Fibroblast of lung (primary cell): ENCODE data around the gene GGCT. TPM values are rescaled to one million over a fixed set of nuclear protein-coding genes. Genes with fewer than 3 reads are reported as not detected.

Experiments
- DNase-seq, 2 donors: peaks; one replicate each; pipeline versions ENCODE4 v3.0.0 to v3.0.0-alpha.2; 2010; ENCODE audit warnings: low read depth in 2 of 2
- H2AFZ ChIP-seq: 2 replicates; pipeline ENCODE4 v1.5.1; 2012; ENCODE audit warnings: low read length, control low read depth, inconsistent platforms
- H3K27ac ChIP-seq: 2 replicates; pipeline ENCODE4 v1.5.1; 2011; ENCODE audit warnings: low read length, control low read depth; ENCODE audit not compliant: insufficient read depth
- H3K27me3 ChIP-seq: 2 replicates; pipeline ENCODE4 v1.5.1; 2011; ENCODE audit warnings: mild to moderate bottlenecking, low read length; ENCODE audit not compliant: control insufficient read depth, insufficient read depth
- H3K36me3 ChIP-seq: 2 replicates; pipeline ENCODE4 v1.5.1; 2011; ENCODE audit warnings: low read length; ENCODE audit not compliant: control insufficient read depth, insufficient read depth
- H3K4me1 ChIP-seq: 2 replicates; pipeline ENCODE4 v1.5.1; 2011; ENCODE audit warnings: low read length; ENCODE audit not compliant: control insufficient read depth, insufficient read depth; ENCODE audit errors: extremely low read depth
- H3K4me2 ChIP-seq: 2 replicates; pipeline ENCODE4 v1.5.1; 2011; ENCODE audit warnings: low read length, control low read depth; ENCODE audit not compliant: insufficient read depth; ENCODE audit errors: extremely low read depth
- H3K4me3 ChIP-seq, 4 experiments: fragments of 200-600 bp in 1 of 4; sonication (generic) in 1 of 4; replicated peaks in 1 of 4; 2 replicates each; pipeline ENCODE4 v1.5.1; 2011 to 2016; ENCODE audit warnings: low read length in 4 of 4, low read depth in 3 of 4, mild to moderate bottlenecking in 3 of 4, control low read depth in 2 of 4, inconsistent platforms in 1 of 4, mixed read lengths in 1 of 4; ENCODE audit not compliant: insufficient read depth in 1 of 4; ENCODE audit errors: control extremely low read depth in 1 of 4
- H3K79me2 ChIP-seq: 2 replicates; pipeline ENCODE4 v1.5.1; 2012; ENCODE audit warnings: mild to moderate bottlenecking, low read length, inconsistent platforms; ENCODE audit not compliant: control insufficient read depth, insufficient read depth
- H3K9ac ChIP-seq: 2 replicates; pipeline ENCODE4 v1.5.1; 2011; ENCODE audit warnings: mild to moderate bottlenecking, low read length, control low read depth; ENCODE audit not compliant: insufficient read depth
- H3K9me3 ChIP-seq: 2 replicates; pipeline ENCODE4 v1.5.1; 2012; ENCODE audit warnings: low read depth, low read length; ENCODE audit not compliant: control insufficient read depth, insufficient read depth
- H4K20me1 ChIP-seq: 2 replicates; pipeline ENCODE4 v1.5.1; 2011; ENCODE audit warnings: low read length; ENCODE audit not compliant: control insufficient read depth, insufficient read depth; ENCODE audit errors: extremely low read depth
- EZH2 ChIP-seq: IDR thresholded peaks from 2 replicates; pipeline ENCODE4 v1.5.1; 2012; ENCODE audit warnings: low read length, control low read depth, mild to moderate bottlenecking; ENCODE audit errors: missing control alignments
- polyA plus RNA-seq, 2 donors: library from polyadenylated mRNA; depleted of rRNA in 1 of 2; stranded (reverse) in 1 of 2; unstranded in 1 of 2; fragments of >200 nt; gene quantifications; 2 replicates each; pipeline ENCODE4 v1.2.1, GENCODE V29; 2011 to 2012; ENCODE audit warnings: missing spikeins in 1 of 2
- total RNA-seq: library from RNA; depleted of rRNA; stranded (reverse); fragments of >200 nt; gene quantifications from 2 replicates; pipeline ENCODE4 v1.2.1, GENCODE V29; 2014
- TF ChIP-seq, protein P1 (sequence below), 2 donors: IDR thresholded peaks in 1 of 2; conservative IDR thresholded peaks in 1 of 2; 1 replicate in 1 of 2; 2 replicates in 1 of 2; pipeline ENCODE4 v1.5.1; 2011 to 2012; ENCODE audit warnings: low read length in 2 of 2, control low read depth in 1 of 2, inconsistent platforms in 1 of 2, low read depth in 1 of 2, mild to moderate bottlenecking in 1 of 2

GGCT gene
- total and polyA plus RNA-seq, 2 donors (not counting 1 experiment from before 2014, with no cell fraction given): 21.6 to 24.6 TPM

DNA sequence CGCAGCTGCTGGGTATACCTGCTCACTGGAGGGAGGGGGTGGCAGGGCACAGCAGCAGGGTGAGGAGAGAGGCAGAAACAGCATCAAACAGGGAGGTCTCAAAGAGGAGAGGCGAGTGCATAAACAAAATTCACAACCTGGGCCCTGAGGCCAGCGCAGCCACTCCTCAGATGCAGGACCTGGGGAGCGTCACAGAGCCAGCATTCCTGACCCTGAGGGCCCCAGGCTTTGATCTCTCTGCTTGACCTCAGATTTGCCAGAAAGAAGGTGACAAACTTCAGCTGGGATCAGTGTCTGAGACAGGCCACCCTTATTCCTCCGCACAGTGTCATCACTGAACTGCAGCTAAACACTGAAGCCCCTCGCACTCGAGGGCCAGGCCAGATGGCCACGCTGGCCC lies 51.6 kb downstream of the GGCT start:
- TF ChIP-seq EZH2: no peak
- TF ChIP-seq, protein P1, sequence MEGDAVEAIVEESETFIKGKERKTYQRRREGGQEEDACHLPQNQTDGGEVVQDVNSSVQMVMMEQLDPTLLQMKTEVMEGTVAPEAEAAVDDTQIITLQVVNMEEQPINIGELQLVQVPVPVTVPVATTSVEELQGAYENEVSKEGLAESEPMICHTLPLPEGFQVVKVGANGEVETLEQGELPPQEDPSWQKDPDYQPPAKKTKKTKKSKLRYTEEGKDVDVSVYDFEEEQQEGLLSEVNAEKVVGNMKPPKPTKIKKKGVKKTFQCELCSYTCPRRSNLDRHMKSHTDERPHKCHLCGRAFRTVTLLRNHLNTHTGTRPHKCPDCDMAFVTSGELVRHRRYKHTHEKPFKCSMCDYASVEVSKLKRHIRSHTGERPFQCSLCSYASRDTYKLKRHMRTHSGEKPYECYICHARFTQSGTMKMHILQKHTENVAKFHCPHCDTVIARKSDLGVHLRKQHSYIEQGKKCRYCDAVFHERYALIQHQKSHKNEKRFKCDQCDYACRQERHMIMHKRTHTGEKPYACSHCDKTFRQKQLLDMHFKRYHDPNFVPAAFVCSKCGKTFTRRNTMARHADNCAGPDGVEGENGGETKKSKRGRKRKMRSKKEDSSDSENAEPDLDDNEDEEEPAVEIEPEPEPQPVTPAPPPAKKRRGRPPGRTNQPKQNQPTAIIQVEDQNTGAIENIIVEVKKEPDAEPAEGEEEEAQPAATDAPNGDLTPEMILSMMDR (conservative IDR thresholded peaks at IDR 0.05 in 1 of 2, IDR thresholded peaks at IDR 0.05 in 1 of 2; ENCODE audit: low read depth in 1 of 2, low read length in 2 of 2): no peak
- Histone ChIP-seq H3K27ac (no peak overlapping the region), H3K9me3 (no peaks in the 10 kb centered on the region), H3K79me2 (no peaks in the 10 kb centered on the region), H3K4me3 (no peak overlapping the region), H4K20me1 (no peaks in the 10 kb centered on the region), H2AFZ (no peak overlapping the region), H3K9ac (no peak overlapping the region), H3K4me1 (no peaks in the 10 kb centered on the region), H3K36me3 (peaks cover 13% of the 10 kb centered on the region), H3K27me3 (no peaks in the 10 kb centered on the region), H3K4me2 (no peak overlapping the region)
- DNase-seq: no peak

DNA sequence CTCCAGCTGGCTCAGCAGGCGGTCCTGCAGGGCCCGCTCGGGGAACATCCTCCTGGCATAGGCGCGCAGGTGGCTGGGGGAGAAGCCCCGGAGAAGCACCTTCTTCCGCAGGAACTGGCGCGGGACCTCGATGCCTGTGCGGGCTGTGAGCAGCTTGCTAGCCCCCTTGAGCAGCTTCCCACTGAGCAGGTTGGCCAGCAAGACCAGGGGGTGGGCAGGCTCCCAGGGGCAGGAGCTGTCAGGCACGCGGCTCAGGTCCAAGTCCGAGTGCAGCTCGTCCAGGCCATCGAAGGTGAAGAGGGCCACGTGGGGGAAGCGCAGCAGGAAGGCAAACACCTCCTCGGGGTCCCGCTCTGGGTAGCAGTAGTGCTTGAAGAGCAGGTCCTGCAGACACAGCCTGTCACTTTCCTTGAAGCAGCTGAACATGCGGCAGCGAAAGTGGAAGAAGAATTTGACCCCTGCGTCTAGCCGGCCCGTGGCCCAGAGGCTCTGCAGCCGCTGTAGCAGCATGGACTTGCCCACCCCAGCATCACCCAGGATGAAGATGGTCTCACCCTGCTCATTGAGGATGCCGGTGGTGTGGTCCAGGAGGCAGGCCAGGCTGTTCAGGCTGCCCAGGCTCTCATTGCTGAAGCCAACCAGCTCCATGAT lies 52.2 kb downstream of the GGCT start:
- Histone ChIP-seq H3K27ac (no peak overlapping the region), H3K4me3 (no peak overlapping the region), H3K79me2 (no peaks in the 10 kb centered on the region), H2AFZ (no peak overlapping the region), H3K27me3 (no peaks in the 10 kb centered on the region), H4K20me1 (no peaks in the 10 kb centered on the region), H3K4me1 (no peaks in the 10 kb centered on the region), H3K4me2 (no peak overlapping the region), H3K36me3 (peaks cover 13% of the 10 kb centered on the region), H3K9ac (no peak overlapping the region), H3K9me3 (no peaks in the 10 kb centered on the region)
- TF ChIP-seq EZH2: no peak
- TF ChIP-seq, protein P1 (conservative IDR thresholded peaks at IDR 0.05 in 1 of 2, IDR thresholded peaks at IDR 0.05 in 1 of 2; ENCODE audit: low read depth in 1 of 2, low read length in 2 of 2): no peak
- no peak for DNase-seq

DNA sequence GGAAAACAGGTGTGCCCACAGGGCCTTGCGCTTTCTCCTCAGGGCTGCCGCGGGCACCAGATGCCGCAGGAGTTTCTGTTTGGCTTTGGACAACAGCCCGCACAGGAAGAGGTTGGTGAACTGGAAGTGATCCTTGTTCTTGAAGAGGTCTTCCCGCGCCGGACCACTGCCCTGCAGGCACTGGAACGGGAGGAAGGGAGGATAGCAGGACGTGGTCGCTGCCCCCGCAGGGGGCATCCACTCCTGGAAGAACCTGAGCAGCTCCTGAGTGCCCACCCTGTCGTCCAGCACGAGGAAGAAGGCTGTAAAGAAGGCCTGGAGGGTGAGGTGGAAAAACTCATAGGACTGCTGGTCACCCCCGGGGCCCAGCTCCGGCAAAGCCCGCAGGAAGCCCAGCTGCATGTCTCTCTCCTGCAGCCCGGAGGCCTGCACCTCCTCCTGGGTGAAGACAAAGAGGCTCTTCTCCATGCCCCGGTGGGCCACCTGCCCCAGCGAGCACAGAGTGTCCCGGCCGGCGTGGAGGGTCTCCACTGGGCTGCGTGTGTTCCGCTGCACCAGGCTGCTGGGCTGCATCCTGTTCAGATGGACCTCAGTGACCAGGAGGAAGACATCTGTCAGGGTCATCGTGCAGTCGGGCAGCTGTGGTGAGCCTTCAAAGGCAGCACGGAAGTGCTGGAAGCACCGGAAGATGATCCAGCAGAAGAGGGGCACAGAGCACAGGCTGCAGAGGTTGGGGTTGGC lies 52.9 kb downstream of the GGCT start:
- Histone ChIP-seq H3K36me3 (peaks cover 13% of the 10 kb centered on the region), H3K79me2 (no peaks in the 10 kb centered on the region), H3K4me3 (no peak overlapping the region), H2AFZ (no peak overlapping the region), H3K27ac (no peak overlapping the region), H4K20me1 (no peaks in the 10 kb centered on the region), H3K4me1 (no peaks in the 10 kb centered on the region), H3K9me3 (no peaks in the 10 kb centered on the region), H3K4me2 (no peak overlapping the region), H3K27me3 (no peaks in the 10 kb centered on the region), H3K9ac (no peak overlapping the region)
- TF ChIP-seq, protein P1 (conservative IDR thresholded peaks at IDR 0.05 in 1 of 2, IDR thresholded peaks at IDR 0.05 in 1 of 2; ENCODE audit: low read depth in 1 of 2, low read length in 2 of 2): no peak
- TF ChIP-seq EZH2: no peak
- DNase-seq: no peak
